Stimulated activated CD4-positive, alpha-beta T cell treated with anti-CD3 and anti-CD28 coated beads, TNF-alpha, amount 100 ng/mL, for 24 hours (primary cell): ENCODE results near the gene DNAH5.

Experiments
- DNase-seq, 3 experiments: peaks; one replicate each; pipeline ENCODE4 v3.0.0-alpha.2; 2020; ENCODE audit warnings: low read depth in 3 of 3

Gene DNAH5

DNA sequence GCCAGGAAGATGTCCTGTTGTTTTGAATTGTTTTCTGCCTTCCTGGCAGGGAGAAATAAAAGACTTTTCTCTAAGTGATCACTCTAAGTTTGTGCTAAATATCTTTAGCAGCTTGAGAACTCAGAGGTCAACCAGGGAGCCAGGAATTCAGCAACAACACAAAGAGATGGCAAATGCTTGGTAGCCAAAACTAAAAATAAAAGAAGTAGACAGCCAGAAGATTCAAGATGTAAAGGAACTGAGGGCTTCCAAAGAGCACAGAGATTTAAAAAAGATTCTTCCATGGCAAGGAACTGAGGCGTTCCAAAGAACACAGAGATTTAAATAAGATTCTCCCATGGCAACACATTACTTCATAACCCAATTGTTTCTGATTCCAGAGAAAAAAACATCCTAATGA, 9.6 kb downstream of the DNAH5 start:
- DNase-seq = no peak

DNA sequence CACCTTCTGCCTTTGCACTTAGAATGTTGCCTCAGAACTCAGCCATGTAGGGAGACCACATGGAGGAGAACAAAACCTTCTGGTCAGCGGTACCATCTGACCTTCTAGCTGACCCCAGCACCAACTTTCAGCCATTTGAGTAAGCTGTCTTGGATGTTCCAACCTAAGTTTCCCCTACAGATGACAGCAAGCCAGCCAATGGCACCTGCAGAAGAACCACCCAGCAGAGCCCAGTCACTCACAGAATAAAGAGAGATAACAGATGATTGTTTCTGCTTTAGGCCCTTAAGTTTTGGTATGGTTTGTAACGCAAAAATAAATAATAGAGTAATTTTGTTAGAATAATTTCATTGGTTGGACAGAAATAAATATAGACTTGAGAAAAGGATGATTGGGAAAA, 10.4 kb downstream of the DNAH5 start:
- DNase-seq = no peak

DNA sequence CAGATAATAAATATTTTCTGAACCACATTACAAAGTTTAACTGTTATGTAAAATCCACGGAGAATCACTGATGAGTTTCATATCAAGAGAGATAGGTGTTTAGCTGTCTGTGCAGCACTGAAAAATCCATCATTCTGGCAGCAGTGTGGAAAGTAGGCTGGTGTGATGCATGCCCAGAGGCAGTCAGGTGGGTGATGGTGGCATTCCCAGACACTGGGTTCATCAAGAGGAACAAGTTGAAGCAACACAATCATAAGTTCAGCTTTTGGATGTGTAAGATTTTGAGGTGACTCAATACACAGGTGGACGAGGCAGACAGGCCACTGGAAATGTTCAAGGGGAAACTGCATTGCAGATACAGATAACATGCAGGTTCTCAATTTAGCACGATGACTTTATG, 11.9 kb downstream of the DNAH5 start:
- no peak for DNase-seq

DNA sequence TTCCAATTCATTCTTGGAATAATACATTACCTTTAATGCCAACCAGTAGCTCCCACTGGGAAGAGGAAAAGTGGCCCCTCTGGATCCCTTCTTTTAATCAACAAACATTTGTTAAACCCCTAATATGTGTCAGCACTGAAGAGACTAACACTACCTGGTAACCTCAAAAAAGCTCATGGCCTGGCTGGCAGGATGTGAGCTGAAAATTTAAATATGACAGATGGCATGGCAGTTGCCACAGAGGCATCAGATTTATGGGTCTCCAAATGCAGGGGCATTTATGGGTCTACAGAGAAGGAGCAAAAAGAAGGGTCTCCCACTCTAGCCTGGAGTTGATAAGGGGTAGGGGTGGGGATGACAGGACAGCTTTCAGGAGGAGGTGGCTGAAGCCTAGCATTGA, 12.5 kb downstream of the DNAH5 start:
- DNase-seq = no peak

DNA sequence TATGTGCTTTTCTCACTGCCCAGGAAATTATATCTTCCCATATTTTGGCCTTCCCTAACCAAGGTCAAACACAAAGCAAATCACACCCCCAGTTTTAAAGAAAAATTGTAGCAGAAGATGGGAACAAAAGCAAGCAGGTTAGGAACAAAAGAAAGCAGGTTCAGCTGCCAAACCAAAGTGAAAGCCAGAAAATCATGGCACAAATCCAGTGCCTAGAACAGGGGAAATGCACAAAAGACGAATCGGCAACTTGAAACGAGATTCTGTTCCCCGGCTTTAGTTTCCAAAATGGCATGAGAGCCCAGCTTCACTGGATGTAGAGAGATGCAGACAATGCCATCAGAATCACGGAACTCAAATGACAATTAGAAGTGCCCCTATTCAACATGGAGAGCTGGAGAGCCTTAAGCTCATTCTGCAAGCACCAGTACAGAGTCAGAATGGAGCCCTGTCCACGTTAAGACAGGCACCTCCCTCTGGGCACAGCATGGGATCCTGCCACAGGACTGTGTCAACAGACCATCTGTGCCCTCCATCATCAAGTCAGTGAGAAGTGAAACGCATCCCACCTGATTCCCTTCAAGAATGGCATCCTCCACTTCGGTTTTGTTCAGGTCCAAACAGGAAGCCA, 13.8 kb downstream of the DNAH5 start:
- no peak for DNase-seq

DNA sequence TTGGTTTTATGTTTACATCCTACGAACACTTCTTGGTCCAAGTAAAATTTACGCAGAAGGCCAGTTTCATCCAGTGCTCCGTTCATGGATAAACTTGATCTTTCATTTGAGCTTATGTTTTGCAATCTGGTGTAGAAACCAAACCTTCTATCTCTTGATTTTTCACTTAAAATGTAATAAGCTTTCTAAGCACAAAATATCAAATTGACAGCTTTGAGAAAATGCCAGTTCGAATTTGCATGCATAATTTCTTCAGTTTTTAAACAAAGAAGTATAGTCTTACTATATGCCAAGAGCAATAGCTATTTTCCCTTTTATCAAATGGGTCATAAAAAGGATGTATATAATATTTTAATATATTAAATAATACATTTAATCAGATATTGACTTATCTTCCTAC, 17.8 kb downstream of the DNAH5 start:
- DNase-seq = no peak

DNA sequence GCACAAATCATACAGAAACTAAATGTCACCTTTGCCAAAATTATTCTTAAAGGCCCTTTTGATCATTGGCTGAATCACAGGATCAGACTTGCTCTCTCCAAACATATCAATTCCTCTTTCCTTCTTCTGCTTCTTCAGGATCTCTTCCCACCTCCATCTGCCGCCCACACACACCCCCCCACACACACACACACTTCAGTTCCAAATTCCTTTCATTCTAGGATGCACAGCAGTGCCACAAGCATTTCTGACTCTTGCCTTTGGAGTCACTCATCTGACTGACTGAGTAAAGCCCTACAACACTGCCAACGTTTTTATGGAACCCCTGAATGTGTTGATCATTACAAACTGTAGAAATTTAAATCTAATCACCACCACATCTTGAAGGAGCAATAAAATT, 22.9 kb downstream of the DNAH5 start:
- no peak for DNase-seq

DNA sequence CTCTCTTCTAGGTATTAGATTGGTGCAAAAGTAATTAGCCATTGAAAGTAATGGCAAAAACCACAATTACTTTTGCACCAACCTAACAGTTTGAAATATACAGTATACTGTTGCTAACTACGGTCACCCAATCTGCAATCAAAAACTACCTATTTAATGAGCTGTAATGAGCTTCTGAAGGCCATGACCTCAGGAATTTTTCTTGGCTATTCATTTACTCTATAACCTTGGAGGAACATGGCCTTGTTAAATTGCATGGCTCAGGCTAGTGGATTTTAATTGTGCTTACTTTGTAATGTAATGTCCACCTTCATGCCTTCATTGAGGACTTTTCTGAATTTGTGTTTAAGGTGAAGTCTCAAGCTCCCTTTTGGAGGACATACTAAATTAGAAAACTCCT, 24.7 kb downstream of the DNAH5 start:
- no peak for DNase-seq

DNA sequence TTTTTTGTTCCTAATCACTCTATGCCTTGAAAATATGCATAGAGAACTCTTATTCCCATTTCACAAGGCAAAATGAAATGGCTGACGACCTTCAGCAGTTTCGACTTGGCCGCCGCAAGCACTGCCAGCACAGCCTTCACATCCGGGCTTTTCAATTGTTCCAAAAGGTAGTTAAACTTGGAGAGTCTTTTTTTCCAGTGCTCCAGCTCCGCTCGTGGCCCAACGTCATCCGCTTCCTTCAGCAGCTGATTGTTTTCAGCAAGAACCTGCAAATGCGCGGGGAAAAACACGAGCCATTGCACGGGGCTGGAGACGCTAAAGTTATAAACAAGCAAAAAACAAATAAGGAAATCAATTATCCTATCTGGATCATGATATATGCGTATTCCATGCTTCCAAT, 25.4 kb downstream of the DNAH5 start:
- DNase-seq = no peak

DNA sequence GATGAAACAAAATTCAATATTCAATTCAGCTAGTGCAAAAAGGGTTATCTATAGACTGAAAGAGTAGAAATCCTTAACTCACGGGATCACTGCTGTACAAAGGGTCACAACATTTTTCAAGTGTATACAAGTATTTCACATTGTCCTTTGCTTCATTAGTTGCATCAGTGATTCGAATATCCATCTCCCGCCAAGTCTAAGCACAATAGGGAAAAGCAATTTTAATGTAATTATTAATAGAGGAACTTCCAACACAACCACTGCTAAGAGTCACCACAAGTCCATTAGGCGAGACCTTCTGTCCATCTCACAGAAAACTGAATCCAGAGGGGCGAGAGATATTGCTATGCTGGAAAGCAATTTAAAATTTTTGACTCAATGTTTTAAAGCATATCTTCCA, 27.4 kb downstream of the DNAH5 start:
- DNase-seq = no peak

DNA sequence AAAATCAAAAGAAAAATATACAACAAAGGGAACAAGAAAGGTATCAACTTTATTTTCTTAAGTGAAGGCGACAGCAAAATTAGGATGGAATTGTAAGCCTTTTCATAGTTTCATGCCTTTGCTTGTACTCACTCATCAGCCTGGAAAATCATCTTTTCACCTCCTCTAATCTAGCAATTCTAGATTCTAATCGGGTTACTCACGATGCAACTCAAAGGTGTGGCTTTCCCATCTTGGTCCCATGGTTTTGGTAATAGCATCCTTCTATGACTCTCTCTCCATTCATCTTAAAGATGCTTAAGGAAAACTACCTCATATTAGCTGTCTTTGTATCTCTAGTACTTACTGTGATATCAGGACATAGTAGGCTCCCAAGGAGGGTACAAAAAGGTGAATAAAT, 30.5 kb downstream of the DNAH5 start:
- no peak for DNase-seq

DNA sequence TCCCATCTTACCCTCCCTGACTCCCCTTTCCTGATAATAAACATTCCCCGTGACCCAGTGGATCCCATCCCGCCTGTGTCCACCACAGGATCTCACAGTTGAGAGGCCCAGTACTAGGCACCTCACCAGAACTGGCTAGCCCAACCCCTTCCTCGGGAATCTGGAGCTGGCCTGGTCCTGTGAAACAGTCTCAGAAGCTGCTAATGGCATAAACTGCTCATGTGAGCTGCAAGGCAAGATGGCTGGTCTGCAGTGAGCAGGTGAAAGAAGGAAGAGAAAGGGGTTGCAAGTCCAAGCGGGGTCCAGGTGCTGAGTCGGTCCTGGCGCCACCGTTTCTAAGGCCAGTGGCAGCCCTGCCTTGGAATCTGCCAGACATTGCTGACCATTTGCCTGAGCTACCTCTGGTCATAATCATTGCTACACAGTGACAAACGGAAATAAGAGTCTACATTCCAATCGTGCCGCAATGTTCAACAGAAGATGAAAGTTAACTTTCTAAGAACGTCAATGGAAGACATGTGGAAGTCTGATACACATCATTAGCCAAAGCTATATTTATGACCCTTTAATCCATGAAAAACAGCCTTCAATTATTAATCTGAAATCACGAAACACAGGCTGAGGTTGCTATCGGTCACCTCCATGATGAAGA, 33.7 kb downstream of the DNAH5 start:
- no peak for DNase-seq

DNA sequence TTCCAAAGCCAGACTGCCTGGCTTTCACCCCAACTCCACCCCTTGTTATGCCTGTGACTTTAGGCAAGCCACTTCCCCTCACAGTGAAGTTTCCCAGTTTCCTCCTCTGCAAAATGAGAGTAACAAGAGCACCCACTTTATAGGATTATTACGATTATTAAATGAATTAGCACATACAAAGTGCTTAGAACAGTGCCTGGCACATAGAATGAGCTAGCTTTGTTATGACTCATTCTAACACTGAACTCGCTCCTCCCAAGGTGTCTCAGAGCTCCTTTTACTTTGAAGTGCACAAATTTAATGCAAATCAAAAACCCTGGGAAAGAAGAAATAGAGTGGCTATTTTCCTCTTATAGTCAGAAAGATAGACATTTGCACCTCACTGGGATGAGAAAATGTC, 34.3 kb downstream of the DNAH5 start:
- DNase-seq = no peak

DNA sequence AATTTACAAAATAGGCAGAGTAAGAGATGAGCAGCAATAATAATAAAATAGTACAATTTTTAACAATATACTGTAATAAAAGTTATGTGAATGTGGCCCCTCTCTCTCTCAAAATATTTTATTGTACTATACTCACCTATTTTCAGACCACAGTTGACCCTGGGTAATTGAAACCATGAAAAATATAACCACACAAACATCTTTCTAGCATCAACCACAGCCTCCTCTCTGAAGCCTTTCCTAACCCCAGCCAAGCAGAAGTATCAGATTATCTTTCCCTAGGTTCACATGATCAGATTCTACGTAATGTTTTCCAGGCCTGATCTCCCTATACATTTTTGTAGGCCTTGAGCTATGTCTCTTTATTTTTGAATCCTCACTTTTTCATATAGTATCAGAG, 35.2 kb downstream of the DNAH5 start:
- DNase-seq = no peak

DNA sequence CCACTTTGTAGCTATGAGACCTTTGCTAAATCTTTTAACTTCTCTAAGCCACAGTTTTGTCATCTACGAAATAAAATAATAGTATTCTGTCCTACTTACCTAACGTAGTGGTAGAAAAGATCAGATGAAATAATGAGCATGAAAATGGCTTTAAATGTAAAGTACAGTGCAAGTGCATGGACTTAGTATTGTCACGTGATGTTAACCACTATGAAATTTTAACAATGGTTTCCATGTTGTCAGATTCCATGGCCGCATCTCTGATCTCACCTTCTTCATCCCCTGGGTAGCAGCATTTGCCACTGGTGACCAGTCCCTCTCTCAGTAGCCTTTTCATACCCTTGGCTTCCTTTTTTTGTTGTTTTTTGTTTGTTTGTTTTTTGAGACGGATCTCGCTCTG, 45.9 kb downstream of the DNAH5 start:
- DNase-seq = no peak

DNA sequence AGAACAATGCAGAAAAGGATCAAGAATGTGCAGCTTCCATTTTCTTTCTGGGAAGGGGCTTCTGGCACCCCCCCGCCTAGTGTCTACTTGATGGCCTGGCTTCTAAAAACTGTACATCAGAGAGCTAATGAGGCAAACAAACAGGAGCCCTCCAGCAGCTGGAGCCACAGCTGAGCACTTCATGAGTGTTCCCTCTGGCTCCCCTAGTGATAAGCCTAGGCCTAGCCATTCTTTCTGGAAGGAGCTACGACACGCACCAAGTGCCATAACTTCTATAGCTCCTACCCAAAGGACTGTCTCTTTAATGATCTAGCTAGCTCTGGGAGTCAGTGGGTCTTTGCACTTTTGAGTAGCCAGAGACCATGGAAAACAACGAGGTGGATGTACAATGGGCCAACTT, 66.1 kb downstream of the DNAH5 start:
- DNase-seq = no peak

DNA sequence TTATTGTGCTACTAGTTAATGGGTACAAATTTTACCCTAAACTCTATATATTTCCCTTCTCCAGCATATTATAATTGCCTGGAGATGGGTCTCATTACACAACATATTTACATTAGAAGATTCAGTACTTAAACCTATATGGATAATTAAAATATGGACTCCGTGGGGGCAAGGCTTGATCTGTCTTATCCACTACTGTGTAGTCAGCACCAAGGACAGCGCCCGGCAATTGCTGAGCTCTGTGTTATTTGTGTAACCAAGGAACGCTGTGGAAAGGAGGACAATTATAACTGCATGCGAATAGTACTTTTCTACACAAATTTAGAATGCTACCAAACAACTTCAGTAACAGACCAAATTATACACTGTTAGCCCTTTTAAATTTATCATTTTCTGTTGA, 77.7 kb downstream of the DNAH5 start:
- peak in 1 of 3 experiments; percentile 0 for DNase-seq

DNA sequence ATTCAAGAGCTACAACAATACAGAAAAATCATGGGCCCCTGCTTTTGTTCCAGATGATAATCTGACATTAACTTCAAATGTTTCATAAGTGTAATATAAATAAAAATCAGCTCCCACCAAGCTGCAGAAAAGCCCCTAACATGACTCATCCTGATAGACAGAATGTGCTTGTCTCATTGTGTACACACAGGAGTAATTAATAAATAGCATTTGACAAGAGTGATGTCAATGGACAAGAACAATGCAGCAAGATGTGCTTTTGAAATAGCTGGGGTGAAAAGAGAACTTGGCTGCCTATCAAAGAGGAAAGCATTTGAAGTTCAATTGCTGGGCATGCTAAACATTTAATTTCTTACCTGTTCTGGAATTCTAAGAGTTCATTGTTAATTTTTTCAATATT, 79.2 kb downstream of the DNAH5 start:
- no peak for DNase-seq

DNA sequence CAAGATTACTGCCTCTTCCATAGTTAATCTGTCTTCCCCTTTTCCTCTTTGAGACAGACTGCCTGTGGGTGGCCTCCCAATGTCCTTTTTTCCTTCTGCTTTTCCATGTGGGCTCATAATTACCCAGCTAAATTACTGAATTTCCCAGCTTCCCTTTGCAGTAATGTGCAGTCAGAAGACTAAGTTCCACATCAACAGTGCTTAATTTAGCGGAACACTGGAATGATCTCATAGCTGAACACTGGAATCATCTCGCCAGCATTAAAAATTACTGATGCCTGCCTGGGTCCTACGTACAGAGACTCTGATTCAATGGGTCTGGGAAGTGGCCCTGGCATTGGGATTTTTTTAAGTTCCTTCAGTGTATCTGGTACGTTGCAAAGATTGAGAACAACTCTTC, 84.3 kb downstream of the DNAH5 start:
- no peak for DNase-seq

DNA sequence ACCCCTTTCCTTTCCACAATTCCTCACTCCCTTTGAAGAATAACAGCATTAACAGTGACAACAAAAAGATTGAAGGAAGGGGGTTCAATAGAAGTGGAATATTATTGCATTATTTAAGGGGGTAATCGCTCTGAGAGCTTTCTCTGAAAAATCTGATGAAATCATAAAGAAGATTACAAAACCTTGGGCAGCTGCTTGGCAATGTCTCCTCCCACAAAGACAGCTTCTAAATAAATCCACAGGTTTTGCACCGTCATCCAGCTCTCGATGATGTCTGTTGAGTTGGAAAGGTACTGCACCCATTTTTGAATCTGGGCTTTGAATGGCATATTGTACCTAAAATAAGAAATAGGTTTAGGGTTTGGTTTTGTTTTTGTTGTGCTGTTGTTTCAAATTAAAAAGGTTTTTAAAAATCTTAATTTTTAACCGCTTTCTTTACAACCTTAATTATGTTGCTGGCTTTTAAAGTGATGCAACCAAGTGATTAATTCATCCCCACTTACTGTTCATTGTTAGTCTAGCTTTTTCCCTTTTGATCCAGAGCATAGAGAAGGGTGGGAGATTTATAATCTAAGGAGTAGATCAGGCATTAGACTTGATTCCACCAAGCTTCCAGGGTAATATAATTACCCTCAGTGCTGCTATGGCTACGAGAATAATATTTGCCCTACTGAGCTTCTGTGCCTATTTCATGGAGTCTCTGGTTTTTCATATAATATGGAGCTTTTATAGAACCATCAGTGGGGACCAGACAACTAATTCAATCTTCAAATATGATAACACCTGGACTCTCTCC, 85.0 kb downstream of the DNAH5 start:
- no peak for DNase-seq

DNA sequence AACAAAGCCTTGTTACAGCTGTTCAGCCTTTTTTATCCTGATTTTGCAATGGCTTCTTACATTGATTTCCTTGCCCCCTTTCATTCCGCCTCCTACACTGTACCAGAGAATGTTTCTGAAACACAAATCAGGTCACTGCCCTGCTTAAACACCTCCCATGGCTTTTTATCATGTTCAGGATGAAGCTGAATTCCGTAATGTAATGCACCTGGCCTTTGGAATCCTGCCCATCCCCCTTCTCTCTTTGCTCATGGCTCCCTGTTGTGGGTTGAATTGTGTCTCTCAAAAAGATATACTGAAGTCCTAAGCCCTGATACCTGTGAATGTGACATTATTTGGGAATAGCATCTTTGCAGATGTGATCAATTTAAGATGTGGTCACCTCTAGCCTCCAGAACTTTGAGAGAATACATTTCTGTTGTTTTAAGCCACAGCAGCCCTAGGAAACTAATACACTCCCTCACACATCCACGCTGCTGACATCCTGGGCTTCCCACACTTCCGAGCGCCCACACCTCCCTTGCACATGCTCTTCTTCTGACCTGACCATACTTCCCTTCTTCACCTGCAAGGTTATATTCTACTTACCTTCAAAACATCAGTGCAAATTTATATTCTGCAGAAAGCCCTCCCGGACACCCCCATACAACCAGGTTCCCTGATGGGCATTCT, 101.2 kb downstream of the DNAH5 start:
- no peak for DNase-seq

DNA sequence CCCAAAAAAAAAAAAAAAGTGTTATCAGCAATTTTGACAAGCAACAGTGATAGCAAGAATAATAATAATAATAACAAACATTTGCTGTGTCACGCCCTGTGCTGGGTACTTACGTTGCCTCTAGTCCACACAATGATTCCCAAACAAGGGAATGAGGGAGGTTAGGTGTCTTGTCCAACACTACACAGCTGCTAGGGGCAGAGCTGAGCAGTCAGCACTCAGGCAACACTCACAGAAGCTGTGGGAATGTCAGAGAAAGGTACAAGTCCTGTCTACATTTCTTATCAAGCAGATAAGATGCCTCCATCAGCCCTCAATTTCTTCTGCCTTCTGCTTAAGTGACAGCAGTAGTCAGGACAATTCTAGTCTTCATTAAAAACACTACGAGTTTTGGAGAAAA, 111.0 kb downstream of the DNAH5 start:
- DNase-seq = no peak

DNA sequence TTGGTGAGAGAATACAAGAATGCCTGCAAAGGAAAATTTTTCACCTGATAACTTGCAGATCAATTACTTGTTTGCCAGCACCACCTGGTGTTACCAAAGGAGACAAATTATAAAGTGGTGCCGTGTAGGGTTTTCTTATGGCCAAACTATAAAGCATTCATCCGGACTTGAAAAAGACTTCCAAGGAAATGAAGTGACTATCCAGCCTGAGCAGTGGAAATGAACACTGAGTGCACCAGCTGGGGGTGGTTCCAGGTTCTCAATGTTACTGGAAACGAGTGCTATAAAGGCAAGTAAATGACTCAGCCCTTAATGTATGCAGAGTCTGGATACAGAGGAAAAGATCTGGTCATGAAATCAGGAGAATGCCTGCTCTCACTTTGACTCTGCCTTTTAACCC, 113.1 kb downstream of the DNAH5 start:
- no peak for DNase-seq
